ENCODE data around the gene PTPN7. TPM values are rescaled to one million over a fixed set of nuclear protein-coding genes. Genes with fewer than 3 reads are reported as not detected.

The PTPN7 gene
- total RNA-seq, 1 donor from 2014 or later, result 1.3 TPM

GRCh38 chr1:202152399-202152798 lies 8.0 kb downstream of the PTPN7 start:
- no peak for TF ChIP-seq CTCF (IDR thresholded peaks at IDR 0.05; ENCODE audit: unreplicated experiment)
- Mint-ChIP-seq H3K4me3 (ENCODE audit: unreplicated experiment) (no peak overlapping the region), H3K9me3 (ENCODE audit: unreplicated experiment) (no peaks in the 10 kb centered on the region), H3K27me3 (ENCODE audit: unreplicated experiment) (peaks cover 11% of the 10 kb centered on the region), H3K36me3 (ENCODE audit: low read depth, unreplicated experiment) (peaks cover 8% of the 10 kb centered on the region), H3K4me1 (ENCODE audit: unreplicated experiment) (peaks cover 11% of the 10 kb centered on the region), H3K27ac (ENCODE audit: unreplicated experiment) (no peak overlapping the region)
- DNase-seq (ENCODE audit: low spot score), result no peak

GRCh38 chr1:202151045-202151444 lies 9.4 kb downstream of the PTPN7 start:
- no peak for DNase-seq (ENCODE audit: low spot score)
- Mint-ChIP-seq H3K4me3 (ENCODE audit: unreplicated experiment) (peak overlapping the region; percentile 68), H3K4me1 (ENCODE audit: unreplicated experiment) (peaks cover 11% of the 10 kb centered on the region), H3K9me3 (ENCODE audit: unreplicated experiment) (no peaks in the 10 kb centered on the region), H3K27me3 (ENCODE audit: unreplicated experiment) (peaks cover 10% of the 10 kb centered on the region), H3K27ac (ENCODE audit: unreplicated experiment) (no peak overlapping the region), H3K36me3 (ENCODE audit: low read depth, unreplicated experiment) (peaks cover 8% of the 10 kb centered on the region)
- TF ChIP-seq CTCF (IDR thresholded peaks at IDR 0.05; ENCODE audit: unreplicated experiment), result no peak

DNA sequence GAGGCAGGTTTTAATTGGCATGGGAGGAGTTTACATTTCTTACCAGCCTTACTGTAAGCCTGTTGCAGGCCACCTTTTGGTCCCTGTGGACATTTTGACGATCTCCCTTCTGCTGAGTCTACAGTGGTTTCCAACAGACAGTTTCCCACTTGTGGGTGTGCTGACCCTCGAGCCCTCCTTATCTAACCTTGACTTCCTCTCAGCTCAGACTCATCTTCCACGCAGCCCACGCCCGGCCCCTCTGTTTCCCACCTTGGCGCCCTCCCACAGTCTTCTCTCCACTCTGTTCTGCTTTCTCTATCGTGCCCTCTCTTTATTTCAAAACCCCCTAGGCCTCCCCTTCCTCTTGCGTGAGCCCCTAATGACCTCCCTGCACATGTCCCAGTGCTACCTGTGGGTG lies 9.8 kb downstream of the PTPN7 start:
- no peak for DNase-seq (ENCODE audit: low spot score)
- Mint-ChIP-seq H3K27me3 (ENCODE audit: unreplicated experiment) (peaks cover 10% of the 10 kb centered on the region), H3K27ac (ENCODE audit: unreplicated experiment) (no peak overlapping the region), H3K36me3 (ENCODE audit: low read depth, unreplicated experiment) (peaks cover 8% of the 10 kb centered on the region), H3K4me3 (ENCODE audit: unreplicated experiment) (no peak overlapping the region), H3K4me1 (ENCODE audit: unreplicated experiment) (peaks cover 11% of the 10 kb centered on the region), H3K9me3 (ENCODE audit: unreplicated experiment) (no peaks in the 10 kb centered on the region)
- TF ChIP-seq CTCF (IDR thresholded peaks at IDR 0.05; ENCODE audit: unreplicated experiment), result no peak

GRCh38 chr1:202150187-202150586 lies 10.2 kb downstream of the PTPN7 start:
- peaks cover 12% of the 10 kb centered on the region for H3K27me3 Mint-ChIP-seq (ENCODE audit: unreplicated experiment)
- no peak overlapping the region for H3K27ac Mint-ChIP-seq (ENCODE audit: unreplicated experiment)
- DNase-seq (ENCODE audit: low spot score), result no peak
- TF ChIP-seq CTCF (IDR thresholded peaks at IDR 0.05; ENCODE audit: unreplicated experiment), result no peak
- no peaks in the 10 kb centered on the region for H3K9me3 Mint-ChIP-seq (ENCODE audit: unreplicated experiment)
- H3K4me3 Mint-ChIP-seq (ENCODE audit: unreplicated experiment), result no peak overlapping the region
- peaks cover 8% of the 10 kb centered on the region for H3K36me3 Mint-ChIP-seq (ENCODE audit: low read depth, unreplicated experiment)
- H3K4me1 Mint-ChIP-seq (ENCODE audit: unreplicated experiment), result peaks cover 11% of the 10 kb centered on the region

GRCh38 chr1:202149566-202149965 lies 10.8 kb downstream of the PTPN7 start:
- H3K4me3 Mint-ChIP-seq (ENCODE audit: unreplicated experiment), result no peak overlapping the region

More at GRCh38 chr1:202149566-202149965, 10.8 kb downstream of the PTPN7 start:
- no peak for TF ChIP-seq CTCF (IDR thresholded peaks at IDR 0.05; ENCODE audit: unreplicated experiment)
- no peak for DNase-seq (ENCODE audit: low spot score)
- no peaks in the 10 kb centered on the region for H3K9me3 Mint-ChIP-seq (ENCODE audit: unreplicated experiment)
- H3K27me3 Mint-ChIP-seq (ENCODE audit: unreplicated experiment), result peaks cover 12% of the 10 kb centered on the region
- peaks cover 8% of the 10 kb centered on the region for H3K36me3 Mint-ChIP-seq (ENCODE audit: low read depth, unreplicated experiment)
- H3K4me1 Mint-ChIP-seq (ENCODE audit: unreplicated experiment), result peaks cover 7% of the 10 kb centered on the region
- H3K27ac Mint-ChIP-seq (ENCODE audit: unreplicated experiment), result no peak overlapping the region
